NT2/D1 (cell line): ENCODE measurements around the gene MZT2B.
"Not testable (repeated sequence)": the region's sequence is repeated elsewhere in the genome, so short reads cannot be mapped to it uniquely, and the experiment has no call there.

Source experiments
- SUZ12 ChIP-seq: IDR thresholded peaks from 2 replicates; pipeline ENCODE4 v1.6.1; 2011; ENCODE audit not compliant: insufficient read length, insufficient read depth; ENCODE audit errors: extremely low read depth
- YY1 ChIP-seq: IDR thresholded peaks from 2 replicates; pipeline ENCODE4 v1.6.1; 2011; ENCODE audit not compliant: insufficient read length, insufficient read depth

DNA sequence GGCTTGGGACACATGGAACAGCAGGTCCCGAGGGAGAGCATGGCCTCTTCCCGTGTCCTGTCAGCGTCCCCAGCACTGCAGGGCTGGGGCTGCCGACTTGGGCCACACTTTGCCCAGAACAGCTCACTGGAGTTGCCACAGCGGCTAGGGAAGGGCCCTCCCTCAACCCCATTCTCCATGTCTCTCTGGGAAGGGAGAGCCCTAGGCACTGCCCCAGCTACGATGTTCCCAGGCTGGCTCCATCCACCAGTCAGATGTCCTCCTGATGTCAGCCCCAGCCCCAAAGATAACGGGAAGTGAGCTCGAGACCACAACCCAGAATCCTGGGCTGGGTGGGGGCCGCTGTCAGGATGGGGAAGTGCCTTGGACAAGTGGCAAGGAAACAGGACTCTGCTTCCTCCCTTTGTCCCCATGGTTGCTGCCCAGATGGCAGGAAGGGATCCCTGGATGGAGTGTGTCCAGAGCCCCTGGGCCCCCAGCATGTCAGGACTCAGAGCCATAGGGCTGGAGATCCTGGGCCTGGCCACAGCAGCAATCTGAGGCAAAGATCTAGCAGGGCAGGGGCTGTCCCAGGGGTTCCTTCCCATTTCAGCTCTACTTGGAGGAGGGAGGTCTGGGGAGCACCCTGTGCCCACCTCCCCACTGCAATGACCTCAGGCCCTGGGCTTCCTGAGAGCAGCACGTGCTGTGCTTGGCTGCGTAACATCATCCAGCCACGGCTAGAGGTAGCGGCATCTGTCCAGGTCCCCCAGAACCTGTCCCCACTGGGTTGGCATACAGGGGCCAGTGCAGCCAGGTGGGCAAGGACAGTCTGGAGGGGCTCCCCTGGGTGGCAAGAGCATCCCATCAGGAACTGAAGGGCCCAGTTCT, 39.4 kb upstream of the MZT2B start:
- TF ChIP-seq SUZ12, YY1: not testable (repeated sequence)
